A673 (cell line): ENCODE measurements around the gene TLR5. TPM values are rescaled to one million over a fixed set of nuclear protein-coding genes. Genes with fewer than 3 reads are reported as not detected.

Experiments used
- BruUV-seq: library from RNA; stranded (reverse); fragments of 400-500 nt; replicated peaks from 2 replicates; lab custom pipeline; 2021; lab: Mats Ljungman, UMichigan
- CTCF ChIA-PET: fragments of 300-600 bp; sonication (Branson Sonifier 250); formaldehyde crosslinking; loops from one replicate; lab custom pipeline; 2022; ENCODE audit warnings: antibody characterized with exemption; lab: Charles Lee
- POLR2A ChIA-PET: fragments of 300-600 bp; sonication (Branson Sonifier 250); formaldehyde crosslinking; loops from one replicate; lab custom pipeline; 2022; ENCODE audit warnings: antibody characterized with exemption; ENCODE audit not compliant: low non-redundant PET; lab: Charles Lee
- DNase-seq: peaks from one replicate; pipeline ENCODE4 v3.0.0-alpha.2; 2015; ENCODE audit warnings: low spot score
- H3K27ac ChIP-seq: fragments of 200-600 bp; sonication (generic); 2 replicates; pipeline ENCODE4 v1.5.1; 2016; ENCODE audit warnings: mixed run types, low read depth, mild to moderate bottlenecking, mixed read lengths, antibody characterized with exemption, low read length; ENCODE audit not compliant: poor library complexity, severe bottlenecking
- H3K27me3 ChIP-seq: fragments of 200-600 bp; sonication (generic); replicated peaks from 2 replicates; pipeline ENCODE4 v1.6.1; 2017; ENCODE audit warnings: mixed run types, low read depth, mild to moderate bottlenecking, mixed read lengths, antibody characterized with exemption, low read length; ENCODE audit not compliant: insufficient read depth, poor library complexity
- H3K36me3 ChIP-seq: fragments of 200-600 bp; sonication (generic); 2 replicates; pipeline ENCODE4 v1.6.1; 2016; ENCODE audit warnings: mixed run types, mild to moderate bottlenecking, mixed read lengths, antibody characterized with exemption, low read length; ENCODE audit not compliant: insufficient read depth, poor library complexity, severe bottlenecking
- H3K4me1 ChIP-seq: fragments of 200-600 bp; sonication (generic); 2 replicates; pipeline ENCODE4 v1.6.1; 2017; ENCODE audit warnings: mixed run types, mild to moderate bottlenecking, mixed read lengths, antibody characterized with exemption, low read length; ENCODE audit not compliant: insufficient read depth, poor library complexity, severe bottlenecking
- H3K4me3 ChIP-seq: fragments of 200-600 bp; sonication (generic); 2 replicates; pipeline ENCODE4 v1.5.1; 2016; ENCODE audit warnings: low read depth, mixed run types, mild to moderate bottlenecking, mixed read lengths, low read length; ENCODE audit not compliant: poor library complexity, severe bottlenecking
- H3K9me3 ChIP-seq: fragments of 200-600 bp; sonication (generic); 2 replicates; pipeline ENCODE4 v1.6.1; 2016; ENCODE audit warnings: mixed run types, low read depth, mild to moderate bottlenecking, mixed read lengths, antibody characterized with exemption, low read length; ENCODE audit not compliant: poor library complexity, severe bottlenecking
- EZH2 ChIP-seq: fragments of 200-600 bp; sonication (generic); IDR thresholded peaks from 2 replicates; pipeline ENCODE4 v1.6.1; 2017; ENCODE audit warnings: borderline replicate concordance, low read depth, mild to moderate bottlenecking, mixed read lengths, antibody characterized with exemption, low read length; ENCODE audit not compliant: poor library complexity, severe bottlenecking
- intact Hi-C: fragments of 100-400 bp; cut with micrococcal nuclease; formaldehyde crosslinking; loops from one replicate; pipeline ENCODE4 v1.10.0; 2022; ENCODE audit not compliant: unreplicated experiment
- total RNA-seq: library from RNA; stranded (reverse); gene quantifications from 2 replicates; pipeline ENCODE4 v1.2.3, GENCODE V29; 2021
- TF ChIP-seq, protein P1 (sequence below): fragments of 300-800, 200-600 bp; sonication (generic); conservative IDR thresholded peaks from 2 replicates; pipeline ENCODE4 v1.5.1; 2017; ENCODE audit warnings: low read depth, mild to moderate bottlenecking, antibody characterized with exemption, low read length, moderate library complexity, mixed read lengths

Gene TLR5
- total RNA-seq, 1 experiment from 2014 or later = 0.95 TPM

DNA sequence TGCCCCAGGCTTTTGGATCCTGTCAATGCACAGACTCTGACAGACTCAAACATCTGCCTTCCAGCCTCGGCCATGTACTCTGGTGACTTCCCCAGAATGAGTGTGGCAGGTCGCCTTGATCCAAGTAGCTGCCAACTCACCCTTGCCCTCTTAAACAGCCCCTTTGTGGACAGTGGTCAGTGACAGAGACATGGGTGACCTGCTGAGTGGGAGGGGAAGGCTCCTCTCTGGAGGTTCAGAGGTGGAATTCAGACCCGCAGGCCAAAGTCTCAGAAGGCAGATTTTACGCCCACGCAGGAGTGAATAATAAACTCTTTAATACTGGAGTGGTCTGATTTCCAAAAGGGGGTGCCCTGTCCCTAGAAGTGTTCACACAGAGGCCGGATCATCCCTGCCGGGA, 63.5 kb downstream of the TLR5 start:
- CTCF ChIA-PET = no interaction called here
- TF ChIP-seq, protein P1, sequence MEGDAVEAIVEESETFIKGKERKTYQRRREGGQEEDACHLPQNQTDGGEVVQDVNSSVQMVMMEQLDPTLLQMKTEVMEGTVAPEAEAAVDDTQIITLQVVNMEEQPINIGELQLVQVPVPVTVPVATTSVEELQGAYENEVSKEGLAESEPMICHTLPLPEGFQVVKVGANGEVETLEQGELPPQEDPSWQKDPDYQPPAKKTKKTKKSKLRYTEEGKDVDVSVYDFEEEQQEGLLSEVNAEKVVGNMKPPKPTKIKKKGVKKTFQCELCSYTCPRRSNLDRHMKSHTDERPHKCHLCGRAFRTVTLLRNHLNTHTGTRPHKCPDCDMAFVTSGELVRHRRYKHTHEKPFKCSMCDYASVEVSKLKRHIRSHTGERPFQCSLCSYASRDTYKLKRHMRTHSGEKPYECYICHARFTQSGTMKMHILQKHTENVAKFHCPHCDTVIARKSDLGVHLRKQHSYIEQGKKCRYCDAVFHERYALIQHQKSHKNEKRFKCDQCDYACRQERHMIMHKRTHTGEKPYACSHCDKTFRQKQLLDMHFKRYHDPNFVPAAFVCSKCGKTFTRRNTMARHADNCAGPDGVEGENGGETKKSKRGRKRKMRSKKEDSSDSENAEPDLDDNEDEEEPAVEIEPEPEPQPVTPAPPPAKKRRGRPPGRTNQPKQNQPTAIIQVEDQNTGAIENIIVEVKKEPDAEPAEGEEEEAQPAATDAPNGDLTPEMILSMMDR = no peak
- no peak for TF ChIP-seq EZH2
- no peaks in the 10 kb centered on the region for H3K4me1 ChIP-seq

GRCh38 chr1:223077247-223077833, 65.7 kb downstream of the TLR5 start:
- POLR2A ChIA-PET = no interaction called here
- H3K4me1 ChIP-seq = no peaks in the 10 kb centered on the region
- intact Hi-C loops = no loop called here

More for the DNA sequence above, 63.5 kb downstream of the TLR5 start:
- intact Hi-C loops = no loop called here
- Histone ChIP-seq H3K27ac (no peak overlapping the region), H3K4me3 (no peak overlapping the region), H3K36me3 (no peaks in the 10 kb centered on the region), H3K27me3 (no peaks in the 10 kb centered on the region), H3K9me3 (no peaks in the 10 kb centered on the region)
- POLR2A ChIA-PET = no interaction called here
- no TSS peak for BruUV-seq
- DNase-seq = no peak

DNA sequence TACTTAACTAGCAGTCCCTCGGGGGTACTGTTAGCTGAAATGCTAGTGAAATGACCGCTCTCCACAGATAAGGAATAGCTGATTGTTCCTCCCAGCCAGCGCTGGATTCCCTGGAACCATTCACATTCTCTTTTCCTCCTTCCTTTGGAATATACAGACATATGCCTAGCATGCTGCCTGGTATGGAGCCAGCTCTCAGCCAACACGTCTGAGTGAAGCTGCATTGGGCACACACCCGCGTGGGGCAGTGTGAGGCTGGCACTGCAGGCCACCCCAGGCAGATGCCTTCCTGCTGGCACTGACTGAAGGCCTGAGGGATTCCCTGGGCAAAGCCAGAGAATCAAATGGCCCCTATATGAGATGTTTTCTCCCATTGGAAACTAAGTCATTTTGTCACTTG, 66.7 kb downstream of the TLR5 start:
- ChIA-PET CTCF (no interaction called here), POLR2A (no interaction called here)
- intact Hi-C loops = no loop called here
- Histone ChIP-seq H3K4me1 (no peaks in the 10 kb centered on the region), H3K27ac (no peak overlapping the region), H3K27me3 (no peaks in the 10 kb centered on the region), H3K4me3 (no peak overlapping the region), H3K9me3 (no peaks in the 10 kb centered on the region), H3K36me3 (no peaks in the 10 kb centered on the region)
- BruUV-seq = no TSS peak
- no peak for DNase-seq
- TF ChIP-seq, protein P1 = no peak
- TF ChIP-seq EZH2 = no peak

More at GRCh38 chr1:223077247-223077833, 65.7 kb downstream of the TLR5 start:
- H3K9me3 ChIP-seq = no peaks in the 10 kb centered on the region
- no TSS peak for BruUV-seq
- no peak overlapping the region for H3K4me3 ChIP-seq
- CTCF ChIA-PET = no interaction called here
- no peaks in the 10 kb centered on the region for H3K36me3 ChIP-seq
- H3K27me3 ChIP-seq = no peaks in the 10 kb centered on the region
- no peak overlapping the region for H3K27ac ChIP-seq
- peak; percentile 48 for DNase-seq
- no peak for TF ChIP-seq EZH2
- TF ChIP-seq, protein P1 = no peak
